ENCODE results near the gene PPP2R2C. TPM values are rescaled to one million over a fixed set of nuclear protein-coding genes. Genes with fewer than 3 reads are reported as not detected.

Gene PPP2R2C
- total RNA-seq, 2 donors from 2014 or later: 0.05 to 0.35 TPM

DNA sequence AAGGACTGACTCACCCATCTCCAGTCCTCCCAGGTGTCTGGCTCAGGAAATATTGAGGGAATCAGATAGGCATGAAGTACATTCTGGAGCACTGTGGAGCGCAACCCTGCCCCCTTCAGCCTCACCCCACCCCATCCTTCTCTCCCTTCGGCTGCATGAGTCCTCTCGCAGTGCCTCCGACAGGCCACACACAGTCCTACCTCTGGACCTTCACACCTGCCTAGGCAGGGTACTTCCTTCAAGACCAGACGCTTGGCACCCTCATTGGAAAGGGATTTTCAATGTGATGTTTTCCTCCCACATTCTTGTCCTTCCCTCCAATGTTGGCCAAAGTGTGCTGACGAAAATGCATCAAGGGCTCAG lies 26.8 kb upstream of the PPP2R2C start:
- Histone ChIP-seq H3K4me1 (no peaks in the 10 kb centered on the region), H3K27me3 (no peaks in the 10 kb centered on the region), H3K27ac (no peak overlapping the region), H3K9me3 (no peaks in the 10 kb centered on the region), H3K9ac (ENCODE audit: low read depth in 2 of 2, low read length in 2 of 2) (no peak overlapping the region), H3K4me3 (no peak overlapping the region), H3K36me3 (no peaks in the 10 kb centered on the region)
- TF ChIP-seq, protein P1, sequence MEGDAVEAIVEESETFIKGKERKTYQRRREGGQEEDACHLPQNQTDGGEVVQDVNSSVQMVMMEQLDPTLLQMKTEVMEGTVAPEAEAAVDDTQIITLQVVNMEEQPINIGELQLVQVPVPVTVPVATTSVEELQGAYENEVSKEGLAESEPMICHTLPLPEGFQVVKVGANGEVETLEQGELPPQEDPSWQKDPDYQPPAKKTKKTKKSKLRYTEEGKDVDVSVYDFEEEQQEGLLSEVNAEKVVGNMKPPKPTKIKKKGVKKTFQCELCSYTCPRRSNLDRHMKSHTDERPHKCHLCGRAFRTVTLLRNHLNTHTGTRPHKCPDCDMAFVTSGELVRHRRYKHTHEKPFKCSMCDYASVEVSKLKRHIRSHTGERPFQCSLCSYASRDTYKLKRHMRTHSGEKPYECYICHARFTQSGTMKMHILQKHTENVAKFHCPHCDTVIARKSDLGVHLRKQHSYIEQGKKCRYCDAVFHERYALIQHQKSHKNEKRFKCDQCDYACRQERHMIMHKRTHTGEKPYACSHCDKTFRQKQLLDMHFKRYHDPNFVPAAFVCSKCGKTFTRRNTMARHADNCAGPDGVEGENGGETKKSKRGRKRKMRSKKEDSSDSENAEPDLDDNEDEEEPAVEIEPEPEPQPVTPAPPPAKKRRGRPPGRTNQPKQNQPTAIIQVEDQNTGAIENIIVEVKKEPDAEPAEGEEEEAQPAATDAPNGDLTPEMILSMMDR (IDR thresholded peaks at IDR 0.05): no peak
- DNase-seq: peak; percentile 7
- intact Hi-C loops (cut with DNase I): no loop called here

DNA sequence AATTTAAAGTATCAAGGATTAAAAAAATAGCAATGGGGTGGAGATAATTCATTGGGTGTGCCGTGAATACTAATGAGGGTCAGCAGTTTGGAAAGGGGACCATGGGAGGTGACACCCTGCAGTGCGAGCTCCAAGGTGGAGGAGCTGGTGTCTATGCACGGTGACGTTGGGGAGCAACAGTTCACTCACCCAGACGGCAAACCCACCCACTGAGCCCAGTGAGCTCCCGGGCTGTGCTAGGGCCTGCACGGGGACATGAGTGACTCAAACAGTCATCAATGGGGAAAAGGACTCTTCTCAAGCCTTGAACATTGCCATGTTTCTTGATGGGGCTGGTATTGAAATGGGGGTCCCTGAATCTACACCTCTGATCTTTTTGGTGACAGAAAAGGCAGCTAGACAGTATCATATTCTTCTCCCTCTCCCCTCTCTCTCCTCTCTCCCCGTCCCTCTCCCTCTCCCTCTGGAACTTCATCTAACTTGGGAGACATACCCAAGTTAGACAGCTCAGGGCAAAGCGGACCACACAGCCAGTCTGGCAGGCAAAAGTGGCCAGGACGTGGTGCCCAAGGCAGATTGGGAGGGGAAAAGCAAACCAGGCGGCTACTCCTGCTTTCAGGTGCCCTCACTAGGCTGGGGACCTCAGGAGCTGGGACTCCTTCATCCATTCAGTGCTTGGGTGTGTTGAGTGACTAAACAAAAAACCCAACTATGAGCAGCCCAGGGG lies 26.3 kb upstream of the PPP2R2C start:
- Histone ChIP-seq H3K9ac (ENCODE audit: low read depth in 2 of 2, low read length in 2 of 2) (no peak overlapping the region), H3K27ac (no peak overlapping the region), H3K36me3 (no peaks in the 10 kb centered on the region), H3K9me3 (no peaks in the 10 kb centered on the region), H3K4me1 (no peaks in the 10 kb centered on the region), H3K4me3 (no peak overlapping the region), H3K27me3 (no peaks in the 10 kb centered on the region)
- TF ChIP-seq, protein P1 (IDR thresholded peaks at IDR 0.05): no peak
- peak; percentile 10 for DNase-seq
- intact Hi-C loops (cut with DNase I): no loop called here

DNA sequence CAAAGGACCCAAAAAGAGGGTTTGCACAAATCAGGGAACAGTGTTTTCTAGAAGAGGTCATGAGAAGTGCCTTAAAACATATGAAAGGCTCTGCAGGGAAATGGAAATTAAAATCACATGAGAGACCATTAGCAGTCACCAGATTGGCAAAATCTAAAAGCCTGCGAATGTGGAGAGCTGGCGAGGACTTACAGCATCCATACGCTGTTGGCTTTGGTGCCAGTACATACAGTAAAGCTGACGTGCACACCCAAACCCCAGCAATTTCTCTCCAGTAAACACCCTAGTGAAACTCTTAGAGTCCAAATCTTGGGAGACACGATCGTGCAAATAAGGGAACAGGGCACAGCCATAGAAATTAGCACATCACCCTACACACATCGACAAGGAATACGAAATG lies 25.4 kb upstream of the PPP2R2C start:
- intact Hi-C loops (cut with DNase I): no loop called here
- Histone ChIP-seq H3K27ac (no peak overlapping the region), H3K27me3 (no peaks in the 10 kb centered on the region), H3K9me3 (no peaks in the 10 kb centered on the region), H3K9ac (ENCODE audit: low read depth in 2 of 2, low read length in 2 of 2) (no peak overlapping the region), H3K4me1 (no peaks in the 10 kb centered on the region), H3K36me3 (no peaks in the 10 kb centered on the region), H3K4me3 (no peak overlapping the region)
- TF ChIP-seq, protein P1 (IDR thresholded peaks at IDR 0.05): no peak
- peak; percentile 1 for DNase-seq

DNA sequence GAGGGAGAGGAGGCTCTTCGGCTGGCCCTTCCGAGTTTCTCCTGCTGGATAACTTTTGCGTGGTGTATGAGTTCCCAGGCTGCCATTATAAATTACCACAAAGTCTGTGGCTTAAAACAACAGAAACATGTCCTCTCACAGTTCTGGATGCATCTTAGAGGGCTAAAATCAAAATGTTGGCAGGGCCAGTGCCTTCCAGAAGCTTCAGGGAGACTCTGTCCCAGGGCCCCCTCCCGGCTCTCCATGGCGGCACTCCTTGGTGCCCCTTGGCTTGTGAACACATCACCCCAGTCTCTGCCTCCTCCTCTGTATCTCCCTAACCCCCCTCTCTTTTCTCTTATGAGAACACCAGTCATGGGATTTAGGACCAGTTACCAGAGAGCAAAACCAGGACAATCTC lies 23.3 kb upstream of the PPP2R2C start:
- TF ChIP-seq, protein P1 (IDR thresholded peaks at IDR 0.05): no peak
- no peak overlapping the region for H3K4me3 ChIP-seq
- DNase-seq: peak; percentile 4
- no peak overlapping the region for H3K27ac ChIP-seq
- no peak overlapping the region for H3K9ac ChIP-seq (ENCODE audit: low read depth in 2 of 2, low read length in 2 of 2)
- H3K36me3 ChIP-seq: no peaks in the 10 kb centered on the region
- no peaks in the 10 kb centered on the region for H3K4me1 ChIP-seq
- H3K9me3 ChIP-seq: no peaks in the 10 kb centered on the region
- no peaks in the 10 kb centered on the region for H3K27me3 ChIP-seq
- intact Hi-C loops (cut with DNase I): no loop called here

DNA sequence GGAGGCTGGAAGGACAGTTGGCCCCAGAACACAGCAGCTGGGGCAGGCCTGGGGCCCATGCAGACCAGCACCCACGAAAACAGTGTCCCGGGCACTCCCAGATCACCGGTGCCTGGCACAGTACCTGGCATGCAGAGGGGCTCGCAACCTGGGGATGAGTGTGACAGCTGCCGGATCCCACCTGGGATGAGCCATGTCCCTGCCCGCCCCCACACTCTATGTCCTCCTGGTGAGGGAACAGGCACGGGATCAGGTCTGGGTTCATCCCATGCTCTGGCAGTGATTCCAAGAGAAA lies 22.8 kb upstream of the PPP2R2C start:
- Histone ChIP-seq H3K27me3 (no peaks in the 10 kb centered on the region), H3K27ac (no peak overlapping the region), H3K4me1 (no peaks in the 10 kb centered on the region), H3K4me3 (no peak overlapping the region), H3K9ac (ENCODE audit: low read depth in 2 of 2, low read length in 2 of 2) (no peak overlapping the region), H3K9me3 (no peaks in the 10 kb centered on the region), H3K36me3 (no peaks in the 10 kb centered on the region)
- no peak for DNase-seq
- TF ChIP-seq, protein P1 (IDR thresholded peaks at IDR 0.05): no peak
- intact Hi-C loops (cut with DNase I): no loop called here
